Loucy (cell line): Measurements from ENCODE around the gene GAD2.

ENCODE experiments used
- EZH2phosphoT487 ChIP-seq: fragments of 200-600 bp; IDR thresholded peaks from 2 replicates; pipeline ENCODE4 v1.6.1; 2018; ENCODE audit warnings: antibody characterized with exemption, mild to moderate bottlenecking, moderate library complexity, borderline replicate concordance
- TF ChIP-seq, protein P1 (sequence below): fragments of 200-600 bp; sonication (generic); conservative IDR thresholded peaks from 2 replicates; pipeline ENCODE4 v1.5.1; 2014; ENCODE audit warnings: mild to moderate bottlenecking, antibody characterized with exemption, low read length

DNA sequence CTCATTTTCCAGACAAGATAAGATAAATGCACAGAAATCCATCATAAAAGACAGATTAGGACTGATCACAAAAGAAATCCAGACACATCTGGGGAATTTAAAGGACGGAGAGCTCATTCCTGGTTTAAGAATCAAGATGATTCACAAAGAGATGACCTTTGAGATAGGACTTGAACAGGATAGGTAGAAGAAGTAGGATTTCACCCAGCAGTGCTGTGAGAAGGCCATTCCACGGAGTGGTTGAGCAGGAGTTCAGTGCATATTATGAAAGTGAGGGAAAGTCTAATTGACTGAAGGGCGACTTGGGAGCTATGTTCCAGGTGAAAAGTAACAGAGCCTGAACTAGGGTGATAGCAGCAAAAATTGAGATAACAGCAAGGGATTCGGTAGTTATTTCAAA is 73.7 kb downstream of the GAD2 start:
- TF ChIP-seq, protein P1, sequence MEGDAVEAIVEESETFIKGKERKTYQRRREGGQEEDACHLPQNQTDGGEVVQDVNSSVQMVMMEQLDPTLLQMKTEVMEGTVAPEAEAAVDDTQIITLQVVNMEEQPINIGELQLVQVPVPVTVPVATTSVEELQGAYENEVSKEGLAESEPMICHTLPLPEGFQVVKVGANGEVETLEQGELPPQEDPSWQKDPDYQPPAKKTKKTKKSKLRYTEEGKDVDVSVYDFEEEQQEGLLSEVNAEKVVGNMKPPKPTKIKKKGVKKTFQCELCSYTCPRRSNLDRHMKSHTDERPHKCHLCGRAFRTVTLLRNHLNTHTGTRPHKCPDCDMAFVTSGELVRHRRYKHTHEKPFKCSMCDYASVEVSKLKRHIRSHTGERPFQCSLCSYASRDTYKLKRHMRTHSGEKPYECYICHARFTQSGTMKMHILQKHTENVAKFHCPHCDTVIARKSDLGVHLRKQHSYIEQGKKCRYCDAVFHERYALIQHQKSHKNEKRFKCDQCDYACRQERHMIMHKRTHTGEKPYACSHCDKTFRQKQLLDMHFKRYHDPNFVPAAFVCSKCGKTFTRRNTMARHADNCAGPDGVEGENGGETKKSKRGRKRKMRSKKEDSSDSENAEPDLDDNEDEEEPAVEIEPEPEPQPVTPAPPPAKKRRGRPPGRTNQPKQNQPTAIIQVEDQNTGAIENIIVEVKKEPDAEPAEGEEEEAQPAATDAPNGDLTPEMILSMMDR, result no peak
- no peak for TF ChIP-seq EZH2phosphoT487
